ENCODE measurements around the gene MRGPRX2.

The MRGPRX2 gene

DNA sequence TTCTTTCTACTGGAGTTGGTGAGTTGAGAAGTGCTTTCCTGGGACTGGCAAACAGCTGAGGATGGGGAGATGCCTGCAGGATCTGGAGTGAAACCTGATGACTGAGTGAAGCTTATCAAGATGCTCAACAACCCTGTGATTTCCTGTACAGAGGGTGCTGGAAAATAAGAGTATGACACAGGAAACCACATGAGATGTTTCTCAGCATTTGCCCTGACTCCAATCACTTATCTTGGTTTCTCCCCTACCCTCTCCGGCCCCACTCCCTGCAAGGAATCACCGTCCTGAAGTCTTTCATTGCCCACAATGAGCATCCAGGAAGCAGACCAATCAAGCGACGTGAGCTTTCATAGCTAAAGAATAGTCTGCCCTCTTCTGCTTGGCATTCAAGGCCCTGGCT, at the start of gene MRGPRX2:
Gene MRGPRX2, minus strand, starts transcription at position 89 of the 400 bp plus-strand sequence. CDS start 4,315 bp downstream, outside the sequence.
- no peak for DNase-seq

GRCh38 chr11:19110295-19110694, 49.8 kb upstream of the MRGPRX2 start:
- no peak for DNase-seq

GRCh38 chr11:19107125-19107524, 46.6 kb upstream of the MRGPRX2 start:
- no peak for DNase-seq

- peak; percentile 29 to 42 for DNase-seq
These were observed 44.5 kb upstream of the MRGPRX2 start for GRCh38 chr11:19105011-19105410.

DNA sequence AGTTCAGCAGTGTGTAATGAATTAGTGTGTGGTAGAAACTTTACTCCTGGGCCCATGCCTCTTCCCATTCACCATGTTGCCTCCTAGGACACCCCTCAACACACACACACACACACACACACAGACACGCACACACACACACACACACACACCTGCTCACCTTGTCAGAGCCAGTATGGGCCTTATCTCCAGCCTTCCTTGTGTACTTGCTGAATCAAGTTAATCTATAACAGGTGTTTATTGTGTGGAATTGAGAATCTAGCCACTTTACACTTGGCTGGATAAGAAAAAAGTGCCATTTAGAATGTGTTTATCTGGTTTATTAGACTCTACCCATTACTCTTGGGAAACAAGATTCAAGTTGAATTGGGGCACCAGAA, 42.0 kb upstream of the MRGPRX2 start:
- DNase-seq: no peak

DNA sequence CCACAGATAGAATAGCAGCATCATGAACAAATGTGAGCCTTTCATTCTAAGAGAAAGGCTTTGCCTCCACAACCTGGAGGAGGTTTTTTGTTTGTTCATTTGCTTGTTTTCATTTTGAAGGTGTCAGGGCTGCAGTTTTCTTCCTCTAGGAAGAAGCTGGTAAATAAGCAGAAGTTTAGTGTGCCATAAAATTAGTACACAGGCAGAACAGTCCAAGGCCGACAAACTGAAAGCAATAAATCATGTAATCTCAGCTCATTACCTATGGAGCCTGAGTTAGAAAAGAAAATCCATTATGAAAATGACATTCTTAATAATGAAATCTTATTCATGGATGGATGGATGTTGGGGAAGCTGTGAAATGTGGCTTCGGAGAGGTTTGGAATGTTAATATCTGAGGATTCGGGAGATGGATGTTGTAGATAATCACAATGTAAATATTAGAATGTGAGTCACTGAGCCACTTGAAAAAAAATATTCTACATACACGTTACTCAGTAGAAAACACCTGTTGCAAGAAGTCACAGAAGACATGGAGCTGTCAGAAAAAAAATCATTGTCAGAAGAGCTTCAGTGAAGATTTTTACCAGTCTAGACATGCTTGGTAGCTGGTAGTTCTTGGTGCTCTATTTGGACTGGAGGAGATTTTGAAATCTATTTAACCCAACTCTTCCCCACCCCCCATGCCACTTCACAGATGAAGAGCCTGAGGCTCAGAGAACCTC, 41.4 kb upstream of the MRGPRX2 start:
- DNase-seq: no peak

- DNase-seq: no peak
These were observed 40.4 kb upstream of the MRGPRX2 start for GRCh38 chr11:19100885-19101284.

DNA sequence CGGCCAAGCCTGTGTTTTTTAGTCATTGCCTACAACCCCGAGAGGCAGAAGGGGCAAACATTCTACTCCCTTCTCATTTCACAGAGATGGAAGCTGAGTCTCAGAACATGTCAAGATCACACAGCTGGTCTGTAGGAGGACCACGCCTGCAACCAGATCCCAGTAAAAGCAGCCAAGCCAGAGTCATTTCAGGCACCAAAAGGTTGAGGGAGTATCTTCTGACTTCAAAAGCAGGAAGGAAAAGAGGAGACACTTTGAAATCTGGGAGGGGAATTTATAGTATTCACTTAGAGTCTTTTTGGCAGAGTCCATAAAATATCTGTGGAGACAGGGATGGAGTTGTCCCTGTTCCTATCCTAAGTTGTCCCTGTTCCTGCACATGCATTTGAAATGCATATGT, 38.6 kb upstream of the MRGPRX2 start:
- DNase-seq: no peak

- no peak for DNase-seq
These were observed 34.3 kb upstream of the MRGPRX2 start for GRCh38 chr11:19094859-19095258.

- DNase-seq: no peak
These were observed 33.5 kb upstream of the MRGPRX2 start for GRCh38 chr11:19093976-19094375.

DNA sequence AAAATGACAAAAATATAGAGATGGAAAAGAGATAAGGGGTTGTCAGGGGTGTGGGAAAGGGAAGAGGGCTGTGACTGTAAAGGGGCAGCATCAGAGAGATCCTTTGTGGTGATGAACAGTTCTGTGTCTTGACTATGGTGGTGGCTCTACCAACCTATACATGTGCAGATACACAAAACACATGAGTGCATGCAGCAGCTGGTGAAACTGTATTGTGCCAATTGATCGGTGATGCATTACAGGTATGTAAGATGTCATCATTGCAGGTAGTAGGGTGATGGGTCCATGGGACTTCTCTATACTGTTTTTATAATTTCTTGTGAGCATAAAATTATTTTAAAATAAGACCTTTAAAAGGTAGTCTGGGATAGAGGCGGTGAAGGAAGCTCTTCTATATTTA, 32.3 kb upstream of the MRGPRX2 start:
- no peak for DNase-seq

DNA sequence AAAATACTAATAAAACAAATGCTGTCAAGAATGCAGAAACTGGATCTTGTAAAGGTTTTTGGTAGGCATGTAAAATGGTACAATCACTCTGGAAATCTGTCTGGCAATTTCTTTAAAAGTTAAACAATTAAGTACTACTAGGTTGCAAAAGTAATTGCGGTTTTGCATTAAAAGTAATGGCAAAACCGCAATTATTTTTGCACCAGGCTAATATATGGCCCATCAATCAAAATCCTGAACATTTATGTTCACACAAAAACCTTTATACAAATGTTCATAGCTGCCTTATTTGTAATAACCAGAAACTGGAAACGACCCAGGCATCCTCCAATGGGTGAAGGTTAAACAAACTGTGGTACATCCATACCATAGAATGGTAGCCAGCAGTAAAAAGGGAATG, 31.8 kb upstream of the MRGPRX2 start:
- DNase-seq: no peak

DNA sequence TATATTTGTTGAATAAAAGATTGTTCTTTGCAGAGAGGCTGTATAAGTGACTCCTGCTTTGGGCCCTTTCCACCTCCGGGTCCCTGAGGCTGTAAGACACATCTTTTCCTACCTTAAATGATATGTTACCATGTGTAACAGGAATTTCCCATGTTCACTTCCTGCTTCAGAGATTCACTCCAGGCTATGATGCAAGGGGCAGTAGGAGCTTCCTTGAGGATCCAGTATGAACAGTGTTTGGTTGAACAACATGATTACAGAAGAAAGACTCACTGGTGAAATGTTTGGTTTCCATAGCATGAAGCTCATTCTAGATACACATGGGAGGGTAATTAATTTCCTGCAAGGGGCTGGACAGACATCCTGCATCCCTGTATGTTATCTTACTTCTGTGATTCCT, 30.8 kb upstream of the MRGPRX2 start:
- DNase-seq: no peak

GRCh38 chr11:19089421-19089820, 28.9 kb upstream of the MRGPRX2 start:
- no peak for DNase-seq

DNA sequence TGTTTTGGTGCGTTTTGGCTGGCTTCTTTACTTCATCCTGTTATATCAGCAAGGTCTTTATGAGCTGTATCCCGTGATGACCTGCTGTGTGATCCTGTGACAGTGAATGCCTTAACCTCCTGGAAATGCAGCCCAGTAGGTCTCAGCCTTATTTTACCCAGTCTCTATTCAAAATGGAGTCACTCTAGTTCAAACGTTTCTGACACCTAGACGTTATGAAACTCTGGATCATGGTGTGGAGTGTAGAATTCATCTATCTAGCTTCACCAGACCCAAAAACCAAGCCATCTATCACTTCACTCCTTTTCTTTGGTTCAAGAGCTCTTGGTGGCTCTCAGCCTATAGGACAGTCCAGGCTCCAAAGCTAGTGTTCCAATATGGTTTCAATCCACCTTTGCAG, 28.3 kb upstream of the MRGPRX2 start:
- DNase-seq: no peak

GRCh38 chr11:19087658-19088057, 27.1 kb upstream of the MRGPRX2 start:
- DNase-seq: no peak

DNA sequence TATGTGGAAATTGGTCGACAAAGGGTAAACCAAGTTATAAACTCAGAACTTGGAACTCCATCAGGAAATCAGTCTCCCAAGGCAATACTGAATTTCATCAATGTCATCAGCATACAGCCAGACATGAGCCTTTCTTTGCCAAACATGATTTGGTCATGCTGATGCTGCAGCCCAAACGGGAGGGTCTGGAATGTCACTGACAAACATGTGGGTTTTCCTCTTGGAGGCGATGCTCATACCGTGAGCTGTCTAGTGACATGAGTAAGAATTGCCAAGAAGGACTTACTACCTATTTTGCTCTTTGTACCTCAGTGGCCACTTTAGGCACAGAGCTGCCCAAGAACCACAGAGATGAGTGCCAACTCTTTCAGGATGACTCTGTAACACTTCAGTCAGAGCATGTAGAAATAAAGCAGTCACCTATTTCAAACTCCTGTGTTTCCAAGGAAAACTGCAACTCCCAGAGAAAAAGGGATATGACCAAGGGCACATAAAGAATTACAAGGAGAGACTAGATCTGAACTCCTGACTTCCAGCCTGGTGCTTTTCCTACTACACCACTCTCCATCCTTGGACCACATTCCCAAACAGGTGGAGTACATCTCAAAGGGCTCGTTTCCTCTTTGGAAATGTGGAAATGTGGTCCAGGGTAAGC, 24.3 kb upstream of the MRGPRX2 start:
- no peak for DNase-seq

DNA sequence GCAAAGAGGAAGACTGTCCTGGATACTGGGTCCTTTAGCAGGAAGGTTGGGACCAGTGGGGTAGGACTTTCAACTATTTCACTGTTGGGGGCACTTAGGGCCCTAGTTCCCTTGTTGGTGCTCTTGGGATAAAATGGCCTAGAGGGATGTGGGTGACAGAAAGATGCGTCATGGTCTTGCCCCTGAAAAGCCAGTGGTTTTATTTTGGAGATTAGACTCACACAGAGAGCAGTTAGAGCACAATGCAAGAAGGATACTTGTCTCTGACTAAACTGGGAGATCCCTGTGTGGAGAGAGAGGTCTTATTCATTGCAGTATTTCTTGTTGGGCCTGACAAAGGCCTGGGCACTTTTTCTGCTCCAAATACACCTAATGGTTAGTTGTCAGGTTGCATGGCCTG, 22.6 kb upstream of the MRGPRX2 start:
- no peak for DNase-seq

- DNase-seq: no peak
These were observed 20.1 kb upstream of the MRGPRX2 start for GRCh38 chr11:19080579-19080993.

GRCh38 chr11:19079643-19080440, 19.3 kb upstream of the MRGPRX2 start:
- no peak for DNase-seq

DNA sequence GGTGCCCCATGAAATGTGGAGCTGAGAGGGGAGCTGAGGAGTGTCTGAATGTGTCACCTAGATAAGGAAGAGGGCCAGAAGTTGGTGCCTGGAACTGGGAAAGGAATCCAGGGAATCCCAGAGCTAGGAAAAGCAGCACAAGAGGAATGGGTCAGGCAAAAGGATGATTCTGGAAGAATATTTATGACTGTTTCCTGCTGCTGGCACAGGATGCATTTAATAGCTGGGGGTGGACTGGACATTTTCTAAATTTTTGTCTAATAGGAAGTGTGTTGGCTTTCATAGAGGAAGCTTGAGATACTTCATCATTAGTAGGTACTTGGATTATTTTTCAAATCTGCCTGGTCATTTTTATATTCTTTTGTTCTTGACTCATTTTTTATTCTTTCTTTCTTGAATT, 17.4 kb upstream of the MRGPRX2 start:
- DNase-seq: no peak

DNA sequence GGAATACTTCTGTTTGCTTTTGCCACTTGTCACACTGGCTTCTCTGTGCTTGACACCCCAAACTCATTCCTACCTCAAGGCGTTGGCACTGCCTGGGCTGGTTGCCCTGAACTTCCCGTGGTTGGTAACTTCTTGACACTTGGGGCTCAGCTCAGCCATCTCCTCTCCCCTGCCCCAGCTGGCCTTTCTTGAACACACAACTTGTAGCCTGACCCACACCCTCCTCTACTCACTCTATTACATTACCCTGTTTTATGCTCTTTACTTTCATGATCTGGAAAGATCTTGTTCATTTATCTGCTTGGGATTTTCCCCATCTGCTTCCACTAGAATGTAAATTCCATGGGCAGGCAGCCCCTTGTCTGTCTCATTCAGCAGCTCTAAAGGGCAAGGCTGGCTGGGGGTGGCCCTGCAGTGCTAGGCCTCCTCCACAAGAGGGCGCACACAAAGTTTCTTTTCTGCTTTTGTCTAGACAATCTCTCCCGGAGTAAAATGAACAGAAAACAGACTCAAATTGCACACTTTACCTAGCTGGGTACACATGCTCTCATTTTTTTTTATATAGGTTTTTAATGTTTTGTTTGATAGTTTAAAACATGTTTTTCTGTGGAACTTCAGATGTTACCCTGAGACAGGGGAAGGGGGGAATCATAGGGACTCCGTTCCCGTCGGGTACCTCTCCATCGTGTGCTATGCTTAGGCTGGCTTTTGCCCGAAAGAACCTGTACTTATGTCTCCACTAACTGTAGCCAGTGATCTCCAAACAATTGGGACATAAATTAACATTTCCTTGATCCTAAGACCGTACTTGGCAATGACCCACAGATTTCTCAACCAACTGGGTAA, 16.4 kb upstream of the MRGPRX2 start:
- DNase-seq: peak; percentile 18 to 83

- no peak for DNase-seq
These were observed 15.1 kb upstream of the MRGPRX2 start for GRCh38 chr11:19075636-19076035.
